T-helper 2 cell treated with Interferon-gamma antibody and Interleukin-4, amounts not matched to agents 100 ng/mL and 5 ng/mL, for 36 hours (primary cell): ENCODE results near the gene FAM174C. TPM values are rescaled to one million over a fixed set of nuclear protein-coding genes. Genes with fewer than 3 reads are reported as not detected.

Source experiments
- intact Hi-C: fragments of 100-400 bp; cut with micrococcal nuclease; formaldehyde crosslinking; loops from one replicate; pipeline ENCODE4 v1.15.1; 2023
- total RNA-seq: library from RNA; stranded (reverse); gene quantifications from 2 replicates; pipeline ENCODE4 v1.2.3, GENCODE V29; 2022

FAM174C gene
- 57.5 and 57.8 TPM in 2 replicates for total RNA-seq

GRCh38 chr19:1275260-1275975 lies at the start of gene FAM174C:
Gene FAM174C, plus strand, starts transcription at chr19:1275530. Its CDS starts 20 bp downstream, at chr19:1275550.
- intact Hi-C loops: loop anchor here (1.0 to 5.0 kb wide), 2 partner anchors 132 to 237 kb away; partner anchors contain the start of genes ADAMTSL5 and DAZAP1

DNA sequence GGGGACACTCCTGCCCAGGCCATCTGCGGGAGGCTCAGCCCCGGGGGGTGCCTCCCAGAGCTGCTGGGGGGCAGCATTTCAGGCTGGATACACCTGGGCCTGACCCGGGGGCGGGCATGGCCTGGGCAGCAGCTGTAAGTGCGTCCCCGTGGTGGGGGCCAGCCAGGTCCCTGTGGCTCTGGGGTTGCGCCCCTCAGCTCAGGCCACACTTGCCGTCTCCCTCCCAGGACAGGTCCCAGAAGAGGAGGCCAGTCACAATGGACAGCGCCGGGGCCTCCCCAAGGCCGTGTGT lies 49.2 kb upstream of the FAM174C start:
- intact Hi-C loops: no loop called here

GRCh38 chr19:1226522-1227303 lies 48.6 kb upstream of the FAM174C start:
- intact Hi-C loops: no loop called here

DNA sequence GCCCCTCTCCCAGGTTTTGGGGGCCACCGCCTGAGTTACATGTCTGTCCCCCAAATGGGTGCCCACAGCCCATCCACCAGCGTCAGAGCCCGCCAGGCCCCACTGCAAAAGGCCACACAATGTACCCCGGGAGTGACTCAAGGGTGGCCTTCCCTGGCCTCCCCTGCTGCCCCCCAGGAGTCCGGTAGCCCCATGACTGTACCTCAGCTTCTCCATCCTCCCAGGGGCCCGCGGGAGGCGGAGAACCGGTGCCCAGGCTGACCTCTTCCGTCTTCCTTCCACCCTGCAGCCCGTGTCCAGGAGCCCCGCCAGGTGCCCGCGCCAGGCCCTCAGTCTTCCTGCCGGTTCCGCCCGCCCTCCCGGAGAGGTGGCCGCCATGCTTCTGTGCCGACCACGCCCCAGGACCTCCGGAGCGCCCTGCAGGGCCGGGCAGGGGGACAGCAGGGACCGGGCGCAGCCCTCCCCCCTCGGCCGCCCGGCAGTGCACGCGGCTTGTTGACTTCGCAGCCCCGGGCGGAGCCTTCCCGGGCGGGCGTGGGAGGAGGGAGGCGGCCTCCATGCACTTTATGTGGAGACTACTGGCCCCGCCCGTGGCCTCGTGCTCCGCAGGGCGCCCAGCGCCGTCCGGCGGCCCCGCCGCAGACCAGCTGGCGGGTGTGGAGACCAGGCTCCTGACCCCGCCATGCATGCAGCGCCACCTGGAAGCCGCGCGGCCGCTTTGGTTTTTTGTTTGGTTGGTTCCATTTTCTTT lies 47.9 kb upstream of the FAM174C start:
- intact Hi-C loops: no loop called here

DNA sequence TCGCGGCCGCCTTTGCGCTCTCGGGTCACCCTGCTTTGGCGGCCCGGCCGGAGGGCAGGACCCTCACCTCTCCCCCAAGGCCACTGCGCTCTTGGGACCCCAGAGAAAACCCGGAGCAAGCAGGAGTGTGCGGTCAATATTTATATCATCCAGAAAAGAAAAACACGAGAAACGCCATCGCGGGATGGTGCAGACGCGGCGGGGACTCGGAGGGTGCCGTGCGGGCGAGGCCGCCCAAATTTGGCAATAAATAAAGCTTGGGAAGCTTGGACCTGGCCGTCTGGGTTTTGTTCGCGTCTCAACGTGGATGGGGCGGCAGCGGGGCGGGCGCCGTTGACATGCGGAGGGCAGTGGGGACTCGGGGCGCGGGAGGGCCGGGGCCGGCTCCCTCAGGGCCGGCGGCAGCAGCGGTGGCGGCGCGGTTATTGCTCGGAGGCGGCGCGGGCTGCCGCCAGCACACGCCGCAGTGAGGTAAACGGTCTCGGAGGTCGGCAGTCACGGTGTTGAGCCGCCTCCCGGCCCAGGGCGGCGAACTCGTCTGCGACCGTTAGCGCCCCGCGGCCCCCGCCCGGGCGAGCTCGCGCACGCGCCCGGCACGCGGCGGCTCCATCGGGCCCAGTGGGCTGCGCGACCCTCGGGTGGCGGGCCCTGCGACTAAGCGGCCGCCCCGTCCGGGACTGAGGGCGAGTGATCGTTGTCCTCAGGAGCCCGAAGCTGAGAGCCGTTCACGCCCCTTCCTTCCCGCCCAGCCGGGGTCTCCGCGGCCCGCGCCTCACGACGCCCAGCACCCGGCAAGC lies 47.0 kb upstream of the FAM174C start:
- intact Hi-C loops: no loop called here

- intact Hi-C loops: no loop called here
Observed at GRCh38 chr19:1229056-1229923, 46.0 kb upstream of the FAM174C start.

GRCh38 chr19:1229924-1230782 lies 45.2 kb upstream of the FAM174C start:
- intact Hi-C loops: no loop called here

DNA sequence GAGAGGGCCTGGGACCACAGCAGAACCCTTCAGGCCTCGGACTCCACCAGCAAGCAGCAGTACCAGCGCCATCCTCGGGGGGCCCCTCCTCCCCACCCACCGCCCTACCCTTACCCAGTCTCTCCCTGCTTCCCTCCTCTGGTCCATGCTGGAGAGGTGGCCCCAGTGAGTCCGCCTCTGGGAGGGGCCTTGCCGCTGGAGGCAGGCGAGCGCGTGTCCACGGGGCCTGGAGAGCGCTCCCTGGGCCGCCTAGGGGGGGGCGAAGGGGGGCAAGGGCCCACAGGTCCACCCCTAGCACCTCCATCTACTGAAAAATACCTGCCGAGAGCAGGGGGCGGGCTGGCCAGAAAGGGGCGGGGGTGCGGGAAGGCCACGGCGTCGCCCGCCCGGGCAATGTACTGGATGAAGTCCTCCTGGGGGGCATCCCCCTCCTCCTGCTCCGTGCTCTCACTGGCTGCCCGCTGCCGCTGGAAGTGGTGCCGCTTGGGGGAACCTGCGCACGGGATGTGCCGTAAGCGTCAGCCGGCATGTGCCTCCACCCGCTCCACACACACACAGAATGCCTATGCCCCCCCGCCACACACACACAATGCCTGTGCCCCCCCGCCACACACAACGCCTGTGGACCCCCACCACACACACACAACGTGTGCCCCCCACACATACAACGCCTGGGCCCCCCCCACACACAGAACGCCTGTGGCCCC lies 44.4 kb upstream of the FAM174C start:
- intact Hi-C loops: no loop called here

GRCh38 chr19:1231729-1232637 lies 43.3 kb upstream of the FAM174C start:
- intact Hi-C loops: no loop called here

DNA sequence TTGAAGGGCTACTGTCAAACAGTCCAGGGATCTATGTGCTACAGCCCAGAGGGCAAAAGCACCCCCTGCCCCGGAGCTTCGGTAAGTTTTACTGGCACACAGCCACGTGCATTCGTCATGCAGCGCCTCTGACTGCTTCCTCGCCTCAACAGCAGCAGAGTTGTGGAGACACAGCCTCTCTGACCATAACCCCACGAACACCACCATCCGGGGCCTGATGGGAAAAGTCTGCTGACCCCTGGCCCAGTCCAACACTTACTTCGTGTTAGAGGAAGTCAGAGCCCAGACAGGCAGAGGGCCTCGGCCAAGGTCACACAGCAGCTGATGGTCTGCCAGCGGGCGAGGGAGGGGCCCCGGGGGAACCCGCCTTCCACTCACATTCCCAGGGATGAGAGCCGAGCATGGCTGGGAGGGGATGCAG lies 42.7 kb upstream of the FAM174C start:
- intact Hi-C loops: no loop called here

GRCh38 chr19:1233115-1233667 lies 42.1 kb upstream of the FAM174C start:
- intact Hi-C loops: no loop called here

- intact Hi-C loops: no loop called here
Observed at GRCh38 chr19:1234051-1234954, 41.0 kb upstream of the FAM174C start.

DNA sequence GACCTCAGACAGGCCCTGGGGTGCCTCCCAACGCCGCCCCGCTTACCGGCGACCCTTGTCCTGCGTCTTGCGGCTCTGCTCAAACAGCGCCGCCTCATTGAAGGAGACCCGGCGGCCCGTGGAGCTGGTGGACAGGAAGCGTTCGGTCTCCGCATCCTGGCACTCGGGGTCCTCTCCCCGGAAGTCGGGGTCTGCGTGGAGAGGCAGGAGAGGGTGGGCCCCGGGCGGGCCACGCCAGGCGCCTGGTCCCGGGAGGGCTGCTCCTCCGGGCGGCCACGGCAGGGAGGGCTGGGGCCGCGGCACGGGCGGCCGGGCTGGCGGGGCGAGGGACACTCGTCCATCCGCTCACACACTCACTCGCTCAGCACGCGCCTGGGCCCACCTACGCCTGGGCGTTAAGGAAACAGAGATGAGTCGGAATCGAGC lies 40.4 kb upstream of the FAM174C start:
- intact Hi-C loops: no loop called here

- intact Hi-C loops: no loop called here
Observed at GRCh38 chr19:1235625-1236538, 39.4 kb upstream of the FAM174C start.

GRCh38 chr19:1236576-1236975 lies 38.8 kb upstream of the FAM174C start:
- intact Hi-C loops: no loop called here
